ENCODE data around the gene PDLIM5. TPM values are rescaled to one million over a fixed set of nuclear protein-coding genes. Genes with fewer than 3 reads are reported as not detected.

PDLIM5 gene
- total RNA-seq, 1 experiment from 2014 or later = 58.0 TPM

- no peak overlapping the region for H3K27ac Mint-ChIP-seq
- H3K4me3 Mint-ChIP-seq = no peak overlapping the region
- Histone ChIP-seq H2AFZ (ENCODE audit: low read length) (no peak overlapping the region), H3K14ac (ENCODE audit: insufficient read depth, low read length) (no peak overlapping the region), H3K56ac (ENCODE audit: insufficient read length, low read depth, low read length) (no peak overlapping the region), H3K27ac (ENCODE audit: insufficient read length, low read depth, low read length) (no peak overlapping the region), H3T11ph (ENCODE audit: low read length) (no peak overlapping the region), H2BK120ac (ENCODE audit: low read depth, low read length, poor library complexity, severe bottlenecking) (no peak overlapping the region), H2BK20ac (ENCODE audit: low read depth, low read length, poor library complexity, severe bottlenecking) (no peak overlapping the region), H3K79me1 (ENCODE audit: insufficient read depth, low read depth, low read length, poor library complexity, severe bottlenecking) (no peaks in the 10 kb centered on the region), H3K79me2 (ENCODE audit: insufficient read depth, low read length) (no peaks in the 10 kb centered on the region), H3K4me1 (ENCODE audit: insufficient read depth, low read length) (no peaks in the 10 kb centered on the region), H3K9ac (ENCODE audit: extremely low read depth, insufficient read length, low read length) (no peak overlapping the region), H4K91ac (ENCODE audit: insufficient read length, low read depth, low read length) (no peak overlapping the region), H3K23ac (ENCODE audit: insufficient read length, low read depth, low read length) (no peak overlapping the region), H3K4ac (ENCODE audit: low read depth, low read length) (no peak overlapping the region), H4K20me1 (ENCODE audit: control insufficient read depth, insufficient read depth, insufficient read length) (no peaks in the 10 kb centered on the region), H2BK15ac (ENCODE audit: low read depth, low read length) (no peak overlapping the region), H2AK5ac (ENCODE audit: insufficient read length, low read length) (no peak overlapping the region), H3K18ac (ENCODE audit: insufficient read length, low read depth, low read length) (no peak overlapping the region), H4K8ac (replicated peaks; ENCODE audit: insufficient read length, low read depth, low read length) (no peak overlapping the region), H3K27me3 (ENCODE audit: insufficient read depth, low read length) (no peaks in the 10 kb centered on the region), H2BK5ac (ENCODE audit: insufficient read length, low read length) (no peak overlapping the region), H3K23me2 (ENCODE audit: insufficient read length, low read depth, low read length, poor library complexity, severe bottlenecking) (no peaks in the 10 kb centered on the region), H3K4me2 (ENCODE audit: insufficient read depth, insufficient read length, low read length) (no peak overlapping the region), H2BK12ac (ENCODE audit: insufficient read length, low read depth, low read length) (no peak overlapping the region), H3K9me3 (ENCODE audit: control insufficient read depth, low read depth, low read length) (no peaks in the 10 kb centered on the region), H4K5ac (ENCODE audit: insufficient read length, low read depth, low read length) (no peak overlapping the region)
- peaks cover 4% of the 10 kb centered on the region in 2 experiments; a peak in 3 of 4 replicates for H3K4me1 Mint-ChIP-seq
- H3K9me3 Mint-ChIP-seq = no peaks in the 10 kb centered on the region
- no peak for DNase-seq
- no peak for TF ChIP-seq CTCF (conservative IDR thresholded peaks at IDR 0.05)
- no peaks in the 10 kb centered on the region for H3K36me3 Mint-ChIP-seq (ENCODE audit: insufficient read depth in 1 of 3, low read depth in 3 of 3)
- no peaks in the 10 kb centered on the region; the same call in 1 of the 2 replicates for H3K27me3 Mint-ChIP-seq (ENCODE audit: low read depth)
Measured at GRCh38 chr4:94678896-94679295, 227.2 kb downstream of the PDLIM5 start.

All from H9 (cell line).